IPS-18a (cell line): ENCODE results near the gene SSBP2.

Experiments used
- H3K27ac ChIP-seq: one replicate; pipeline ENCODE4 v1.5.1; 2013; ENCODE audit warnings: low read length
- H3K27me3 ChIP-seq: one replicate; pipeline ENCODE4 v1.6.1; 2013; ENCODE audit warnings: mild to moderate bottlenecking, low read length; ENCODE audit not compliant: control insufficient read depth, insufficient read depth
- H3K36me3 ChIP-seq: one replicate; pipeline ENCODE4 v1.6.1; 2013; ENCODE audit warnings: low read depth, low read length; ENCODE audit not compliant: control insufficient read depth
- H3K4me1 ChIP-seq: one replicate; pipeline ENCODE4 v1.6.1; 2013; ENCODE audit warnings: low read depth, low read length; ENCODE audit not compliant: control insufficient read depth
- H3K4me3 ChIP-seq: one replicate; pipeline ENCODE4 v1.5.1; 2013; ENCODE audit warnings: low read length
- H3K9ac ChIP-seq: one replicate; pipeline ENCODE4 v1.6.1; 2013; ENCODE audit warnings: mild to moderate bottlenecking, low read length, moderate library complexity
- H3K9me3 ChIP-seq: one replicate; pipeline ENCODE4 v1.6.1; 2013; ENCODE audit warnings: low read depth, low read length; ENCODE audit not compliant: control insufficient read depth

Gene SSBP2

GRCh38 chr5:81782811-81783210 lies 31.9 kb upstream of the SSBP2 start:
- Histone ChIP-seq H3K9ac (no peak overlapping the region), H3K27ac (no peak overlapping the region), H3K27me3 (no peaks in the 10 kb centered on the region), H3K9me3 (no peaks in the 10 kb centered on the region), H3K36me3 (no peaks in the 10 kb centered on the region), H3K4me3 (no peak overlapping the region), H3K4me1 (peaks cover 14% of the 10 kb centered on the region)

- no peak overlapping the region for H3K27ac ChIP-seq
- no peaks in the 10 kb centered on the region for H3K9me3 ChIP-seq
- no peak overlapping the region for H3K4me3 ChIP-seq
- H3K36me3 ChIP-seq: no peaks in the 10 kb centered on the region
- H3K27me3 ChIP-seq: no peaks in the 10 kb centered on the region
- H3K4me1 ChIP-seq: no peaks in the 10 kb centered on the region
- no peak overlapping the region for H3K9ac ChIP-seq
Observed at GRCh38 chr5:81779916-81780266, 29.0 kb upstream of the SSBP2 start.

GRCh38 chr5:81779125-81779915 lies 28.4 kb upstream of the SSBP2 start:
- Histone ChIP-seq H3K27ac (no peak overlapping the region), H3K4me3 (no peak overlapping the region), H3K9me3 (no peaks in the 10 kb centered on the region)

GRCh38 chr5:81778642-81779041 lies 27.7 kb upstream of the SSBP2 start:
- H3K27ac ChIP-seq: no peak overlapping the region
- no peak overlapping the region for H3K4me3 ChIP-seq
- H3K4me1 ChIP-seq: no peaks in the 10 kb centered on the region
- no peaks in the 10 kb centered on the region for H3K27me3 ChIP-seq
- no peaks in the 10 kb centered on the region for H3K9me3 ChIP-seq
- no peak overlapping the region for H3K9ac ChIP-seq
- no peaks in the 10 kb centered on the region for H3K36me3 ChIP-seq

More at GRCh38 chr5:81779125-81779915, 28.4 kb upstream of the SSBP2 start:
- Histone ChIP-seq H3K27me3 (no peaks in the 10 kb centered on the region), H3K9ac (no peak overlapping the region), H3K4me1 (no peaks in the 10 kb centered on the region), H3K36me3 (no peaks in the 10 kb centered on the region)

- Histone ChIP-seq H3K27me3 (no peaks in the 10 kb centered on the region), H3K9ac (no peak overlapping the region), H3K27ac (no peak overlapping the region), H3K4me3 (no peak overlapping the region), H3K4me1 (no peaks in the 10 kb centered on the region), H3K36me3 (no peaks in the 10 kb centered on the region), H3K9me3 (no peaks in the 10 kb centered on the region)
Observed at GRCh38 chr5:81776258-81776657, 25.4 kb upstream of the SSBP2 start.

GRCh38 chr5:81774374-81774773 lies 23.5 kb upstream of the SSBP2 start:
- H3K27ac ChIP-seq: no peak overlapping the region
- H3K27me3 ChIP-seq: no peaks in the 10 kb centered on the region

GRCh38 chr5:81773574-81773973 lies 22.7 kb upstream of the SSBP2 start:
- Histone ChIP-seq H3K4me3 (no peak overlapping the region), H3K36me3 (no peaks in the 10 kb centered on the region), H3K27ac (no peak overlapping the region), H3K27me3 (no peaks in the 10 kb centered on the region), H3K9ac (no peak overlapping the region), H3K9me3 (no peaks in the 10 kb centered on the region), H3K4me1 (no peaks in the 10 kb centered on the region)

More at GRCh38 chr5:81774374-81774773, 23.5 kb upstream of the SSBP2 start:
- H3K4me1 ChIP-seq: no peaks in the 10 kb centered on the region
- no peak overlapping the region for H3K9ac ChIP-seq
- H3K4me3 ChIP-seq: no peak overlapping the region
- no peaks in the 10 kb centered on the region for H3K9me3 ChIP-seq
- no peaks in the 10 kb centered on the region for H3K36me3 ChIP-seq

GRCh38 chr5:81773161-81773560 lies 22.3 kb upstream of the SSBP2 start:
- Histone ChIP-seq H3K36me3 (no peaks in the 10 kb centered on the region), H3K9me3 (no peaks in the 10 kb centered on the region), H3K27ac (no peak overlapping the region), H3K4me3 (no peak overlapping the region), H3K27me3 (no peaks in the 10 kb centered on the region), H3K4me1 (no peaks in the 10 kb centered on the region), H3K9ac (no peak overlapping the region)

- no peaks in the 10 kb centered on the region for H3K9me3 ChIP-seq
- no peak overlapping the region for H3K27ac ChIP-seq
- H3K27me3 ChIP-seq: no peaks in the 10 kb centered on the region
- no peaks in the 10 kb centered on the region for H3K36me3 ChIP-seq
- no peak overlapping the region for H3K9ac ChIP-seq
- peaks cover 3% of the 10 kb centered on the region for H3K4me1 ChIP-seq
- H3K4me3 ChIP-seq: no peak overlapping the region
Observed at GRCh38 chr5:81772488-81772887, 21.6 kb upstream of the SSBP2 start.

GRCh38 chr5:81768935-81769452 lies 18.1 kb upstream of the SSBP2 start:
- H3K4me1 ChIP-seq: peaks cover 3% of the 10 kb centered on the region
- no peak overlapping the region for H3K4me3 ChIP-seq
- H3K27ac ChIP-seq: no peak overlapping the region
- H3K36me3 ChIP-seq: no peaks in the 10 kb centered on the region
- no peaks in the 10 kb centered on the region for H3K27me3 ChIP-seq
- no peaks in the 10 kb centered on the region for H3K9me3 ChIP-seq
- no peak overlapping the region for H3K9ac ChIP-seq

GRCh38 chr5:81767938-81768337 lies 17.0 kb upstream of the SSBP2 start:
- Histone ChIP-seq H3K27me3 (no peaks in the 10 kb centered on the region), H3K4me1 (peaks cover 3% of the 10 kb centered on the region), H3K36me3 (no peaks in the 10 kb centered on the region), H3K27ac (no peak overlapping the region), H3K9ac (no peak overlapping the region), H3K4me3 (no peak overlapping the region), H3K9me3 (no peaks in the 10 kb centered on the region)

GRCh38 chr5:81767097-81767496 lies 16.2 kb upstream of the SSBP2 start:
- Histone ChIP-seq H3K4me3 (no peak overlapping the region), H3K9me3 (no peaks in the 10 kb centered on the region), H3K9ac (no peak overlapping the region), H3K36me3 (no peaks in the 10 kb centered on the region), H3K27me3 (no peaks in the 10 kb centered on the region), H3K4me1 (peaks cover 3% of the 10 kb centered on the region), H3K27ac (no peak overlapping the region)
